Naive thymus-derived CD8-positive, alpha-beta T cell (primary cell): Measurements from ENCODE around the gene IGFBPL1. TPM values are rescaled to one million over a fixed set of nuclear protein-coding genes. Genes with fewer than 3 reads are reported as not detected.
"Not testable (repeated sequence)": the region's sequence is repeated elsewhere in the genome, so short reads cannot be mapped to it uniquely, and the experiment has no call there.

Experiments
- ATAC-seq, 2 donors: fragments of 150-1000 bp; cut with Tn5 transposase in 1 of 2; sonication (Bioruptor Pico), chemical (Tn5 transposase) in 1 of 2; 1 replicate in 1 of 2; 2 replicates in 1 of 2; pipeline ENCODE4 v1.10.0; 2021; ENCODE audit warnings: mild to moderate bottlenecking in 2 of 2, moderate library complexity in 2 of 2
- POLR2A ChIA-PET: fragments of 350-600 bp; sonication (Branson Sonifier 250); formaldehyde crosslinking; loops from one replicate; lab custom pipeline; 2021; ENCODE audit warnings: antibody characterized with exemption; lab: Charles Lee
- DNase-seq, 10 donors: peaks; one replicate each; pipeline versions ENCODE4 v3.0.0 to v3.0.0-alpha.2; 2020 to 2022
- H3K27ac Mint-ChIP-seq, 10 donors: one replicate each; pipeline ENCODE4 v1.8.0; 2020 to 2022; ENCODE audit warnings: mild to moderate bottlenecking in 10 of 10, mixed read lengths in 10 of 10, moderate library complexity in 4 of 10, inconsistent platforms in 1 of 10
- H3K27me3 Mint-ChIP-seq, 5 donors: one replicate each; pipeline ENCODE4 v1.8.0; 2021 to 2022; ENCODE audit warnings: mixed read lengths in 5 of 5
- H3K36me3 Mint-ChIP-seq, 3 donors: one replicate each; pipeline ENCODE4 v1.8.0; 2020 to 2022; ENCODE audit warnings: mixed read lengths in 3 of 3, mild to moderate bottlenecking in 2 of 3, inconsistent platforms in 1 of 3
- H3K4me1 Mint-ChIP-seq, 4 donors: one replicate each; pipeline ENCODE4 v1.8.0; 2021 to 2022; ENCODE audit warnings: mixed read lengths in 4 of 4
- H3K4me3 Mint-ChIP-seq, 10 donors: one replicate each; pipeline ENCODE4 v1.8.0; 2020 to 2022; ENCODE audit warnings: mild to moderate bottlenecking in 10 of 10, mixed read lengths in 10 of 10, moderate library complexity in 6 of 10, inconsistent platforms in 1 of 10
- H3K9me3 Mint-ChIP-seq, 9 donors: one replicate each; pipeline ENCODE4 v1.8.0; 2020 to 2022; ENCODE audit warnings: mixed read lengths in 9 of 9, mild to moderate bottlenecking in 3 of 9, inconsistent platforms in 1 of 9, moderate library complexity in 1 of 9
- polyA plus RNA-seq, 3 donors: library from polyadenylated mRNA; unstranded; fragments of 300-500 nt; fragmentation: Illumina TruSeq; gene quantifications; one replicate each; pipeline ENCODE4 v1.2.3, GENCODE V29; 2021
- total RNA-seq, 8 experiments: library from RNA in 2 of 8; stranded (reverse) in 2 of 8; gene quantifications; one replicate each; pipeline ENCODE4 v1.2.3 and lab custom pipeline; 2021 to 2026

The IGFBPL1 gene
- total and polyA plus RNA-seq, 5 experiments from 2014 or later: not detected

- ATAC-seq (no peak), DNase-seq (no peak)
- H3K27ac Mint-ChIP-seq: peak overlapping the region in 1 of 10 donors; percentile 34
- no peaks in the 10 kb centered on the region for H3K36me3 Mint-ChIP-seq
- peaks cover 7 to 35% (median 30%) of the 10 kb centered on the region in 5 donors for H3K27me3 Mint-ChIP-seq
- H3K9me3 Mint-ChIP-seq: no peaks in the 10 kb centered on the region
- no peaks in the 10 kb centered on the region for H3K4me1 Mint-ChIP-seq
- H3K4me3 Mint-ChIP-seq: no peak overlapping the region
- POLR2A ChIA-PET: no interaction called here
These were observed 15.5 kb downstream of the IGFBPL1 start for GRCh38 chr9:38408719-38409118.

GRCh38 chr9:38406476-38407186 is 17.6 kb downstream of the IGFBPL1 start:
- no peaks in the 10 kb centered on the region for H3K36me3 Mint-ChIP-seq

GRCh38 chr9:38405785-38406184 is 18.5 kb downstream of the IGFBPL1 start:
- Mint-ChIP-seq H3K27me3 (peaks cover 11 to 40% (median 22%) of the 10 kb centered on the region in 5 donors), H3K4me3 (no peak overlapping the region), H3K4me1 (peaks cover 0 to 2% (median under 1%) of the 10 kb centered on the region in 4 donors), H3K27ac (no peak overlapping the region), H3K9me3 (peaks cover 0 to 4% (median 0%) of the 10 kb centered on the region in 9 donors), H3K36me3 (no peaks in the 10 kb centered on the region)
- no peak for DNase-seq
- POLR2A ChIA-PET: no interaction called here
- no peak for ATAC-seq

More at GRCh38 chr9:38406476-38407186, 17.6 kb downstream of the IGFBPL1 start:
- DNase-seq (no peak), ATAC-seq (no peak)
- H3K4me1 Mint-ChIP-seq: peaks cover 0 to 2% (median 0%) of the 10 kb centered on the region in 4 donors
- H3K4me3 Mint-ChIP-seq: no peak overlapping the region
- H3K27me3 Mint-ChIP-seq: peaks cover 11 to 38% (median 22%) of the 10 kb centered on the region in 5 donors
- no peak overlapping the region for H3K27ac Mint-ChIP-seq
- POLR2A ChIA-PET: no interaction called here
- H3K9me3 Mint-ChIP-seq: peaks cover 0 to 2% (median 0%) of the 10 kb centered on the region in 9 donors

DNA sequence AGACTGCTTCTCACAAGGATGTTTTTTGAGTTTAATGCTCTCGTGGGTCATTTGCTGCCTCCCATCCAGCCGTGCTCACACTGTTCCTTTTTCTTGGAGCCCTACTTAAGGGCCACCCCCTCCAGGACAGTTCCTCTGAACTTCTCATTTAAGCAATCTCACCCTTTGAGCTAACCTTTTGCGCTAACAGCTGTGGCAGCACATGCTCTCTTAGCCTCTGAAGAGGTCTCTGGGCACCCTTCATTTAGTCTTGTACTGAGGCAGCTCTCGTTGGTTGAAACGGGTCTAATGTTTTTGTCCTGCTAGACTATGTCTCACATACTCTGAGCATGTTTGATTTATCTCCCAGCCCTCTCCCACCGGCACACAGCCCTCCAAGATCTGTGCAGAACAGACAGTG is 19.9 kb downstream of the IGFBPL1 start:
- Mint-ChIP-seq H3K36me3 (peaks cover 0 to 2% (median 0%) of the 10 kb centered on the region in 3 donors), H3K4me3 (no peak overlapping the region), H3K4me1 (peaks cover 0 to 4% (median under 1%) of the 10 kb centered on the region in 4 donors), H3K27ac (no peak overlapping the region), H3K27me3 (peaks cover 11 to 40% (median 22%) of the 10 kb centered on the region in 5 donors), H3K9me3 (peaks cover 0 to 8% (median 0%) of the 10 kb centered on the region in 9 donors)
- POLR2A ChIA-PET: no interaction called here
- DNase-seq: no peak
- ATAC-seq: no peak

DNA sequence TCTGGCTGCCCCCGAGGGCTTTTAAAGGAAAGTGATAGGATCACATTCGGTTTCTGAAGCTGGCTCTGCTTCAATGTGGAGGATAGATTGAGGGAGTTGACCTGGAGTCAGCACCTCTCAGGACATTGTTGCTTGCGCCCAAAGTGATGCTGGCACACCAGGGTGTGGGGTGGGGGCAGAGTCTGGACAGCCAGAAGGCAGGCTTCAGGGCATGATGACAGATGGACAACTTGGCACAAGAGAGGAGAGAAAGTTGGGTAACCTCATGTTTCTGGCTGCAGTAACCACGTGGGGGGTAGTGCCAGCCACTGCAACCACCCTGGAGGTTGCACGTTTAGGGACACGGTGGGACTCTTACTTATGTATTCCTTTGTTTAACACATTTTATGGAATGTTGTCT is 22.3 kb downstream of the IGFBPL1 start:
- peaks cover 11 to 40% (median 22%) of the 10 kb centered on the region in 5 donors for H3K27me3 Mint-ChIP-seq
- peaks cover 5 to 17% (median 12%) of the 10 kb centered on the region in 3 donors for H3K36me3 Mint-ChIP-seq
- peaks cover 0 to 16% (median 4%) of the 10 kb centered on the region in 9 donors for H3K9me3 Mint-ChIP-seq
- H3K4me3 Mint-ChIP-seq: peak overlapping the region in 1 of 10 donors; percentile 11
- H3K27ac Mint-ChIP-seq: no peak overlapping the region
- POLR2A ChIA-PET: no interaction called here
- ATAC-seq: no peak
- DNase-seq: no peak
- peaks cover 0 to 4% (median under 1%) of the 10 kb centered on the region in 4 donors for H3K4me1 Mint-ChIP-seq

DNA sequence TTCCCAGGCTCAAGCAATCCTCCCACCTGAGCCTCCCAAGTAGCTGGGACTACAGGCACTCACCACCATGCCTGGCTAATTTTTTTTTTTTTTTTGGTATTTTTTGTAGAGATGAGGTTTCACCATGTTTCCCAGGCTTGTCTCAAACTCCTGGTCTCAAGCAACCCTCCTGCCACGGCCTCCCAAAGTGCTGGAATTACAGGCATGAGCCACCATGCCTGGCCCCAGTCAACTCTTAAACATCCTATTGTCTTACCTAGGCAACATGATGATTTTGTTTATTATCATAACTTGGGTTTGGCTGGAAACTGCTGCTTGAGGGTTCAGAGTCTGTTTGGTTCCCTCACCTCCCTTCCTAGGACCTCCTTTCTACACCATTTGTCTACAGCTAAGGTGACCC is 25.1 kb downstream of the IGFBPL1 start:
- H3K27ac Mint-ChIP-seq, H3K4me1 Mint-ChIP-seq, DNase-seq, H3K4me3 Mint-ChIP-seq, POLR2A ChIA-PET, ATAC-seq: not testable (repeated sequence)
- Mint-ChIP-seq H3K27me3 (peaks cover 2 to 21% (median 9%) of the 10 kb centered on the region in 5 donors), H3K36me3 (peaks cover 16 to 35% (median 31%) of the 10 kb centered on the region in 3 donors), H3K9me3 (peaks cover 0 to 25% (median 7%) of the 10 kb centered on the region in 9 donors)

GRCh38 chr9:38396371-38396671 is 27.9 kb downstream of the IGFBPL1 start:
- peaks cover 0 to 25% (median 7%) of the 10 kb centered on the region in 9 donors for H3K9me3 Mint-ChIP-seq
- H3K27ac Mint-ChIP-seq: peak overlapping the region in 1 of 10 donors; percentile 67
- peaks cover 16 to 35% (median 31%) of the 10 kb centered on the region in 3 donors for H3K36me3 Mint-ChIP-seq
- no peak overlapping the region for H3K4me3 Mint-ChIP-seq
- DNase-seq (no peak), ATAC-seq (no peak)
- POLR2A ChIA-PET: no interaction called here
- H3K4me1 Mint-ChIP-seq: peaks cover 15 to 25% (median 19%) of the 10 kb centered on the region in 4 donors
- H3K27me3 Mint-ChIP-seq: no peaks in the 10 kb centered on the region

- peaks cover 16 to 35% (median 31%) of the 10 kb centered on the region in 3 donors for H3K36me3 Mint-ChIP-seq
- peaks cover 0 to 25% (median 7%) of the 10 kb centered on the region in 9 donors for H3K9me3 Mint-ChIP-seq
- H3K4me1 Mint-ChIP-seq: peaks cover 15 to 26% (median 19%) of the 10 kb centered on the region in 4 donors
- DNase-seq (no peak), ATAC-seq (no peak)
- POLR2A ChIA-PET: no interaction called here
- H3K4me3 Mint-ChIP-seq: no peak overlapping the region
- H3K27me3 Mint-ChIP-seq: peaks cover 0 to 3% (median 0%) of the 10 kb centered on the region in 5 donors
- no peak overlapping the region for H3K27ac Mint-ChIP-seq
These were observed 28.4 kb downstream of the IGFBPL1 start for GRCh38 chr9:38395653-38396370.

DNA sequence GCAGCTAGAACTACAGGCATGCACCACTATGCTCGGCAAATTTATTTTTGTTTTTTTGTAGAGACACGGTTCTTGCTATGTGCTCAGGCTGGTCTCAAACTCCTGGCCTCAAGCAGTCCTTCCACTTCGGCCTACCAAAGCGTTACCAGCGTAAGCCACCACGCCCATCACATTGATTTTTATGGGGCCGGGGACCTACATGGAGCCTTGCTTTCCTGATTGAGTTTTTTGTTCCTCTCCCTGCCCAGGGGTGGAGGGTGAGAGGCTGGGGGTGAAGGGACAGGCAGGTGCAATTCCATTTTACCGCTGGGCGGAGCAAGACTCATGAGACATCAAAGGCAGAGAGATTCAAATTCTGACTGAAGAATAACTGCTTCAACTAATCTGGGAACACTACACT is 29.8 kb downstream of the IGFBPL1 start:
- Mint-ChIP-seq H3K36me3 (peaks cover 16 to 34% (median 31%) of the 10 kb centered on the region in 3 donors), H3K4me1 (peaks cover 15 to 25% (median 18%) of the 10 kb centered on the region in 4 donors), H3K27me3 (peaks cover 0 to 6% (median 0%) of the 10 kb centered on the region in 5 donors), H3K27ac (peak overlapping the region in 2 of 10 donors; percentile 41 to 77), H3K4me3 (peak overlapping the region in 4 of 10 donors; percentile 12 to 54 (median 40)), H3K9me3 (peaks cover 0 to 25% (median 5%) of the 10 kb centered on the region in 9 donors)
- POLR2A ChIA-PET: no interaction called here
- no peak for ATAC-seq
- no peak for DNase-seq

- Mint-ChIP-seq H3K36me3 (peaks cover 16 to 30% (median 28%) of the 10 kb centered on the region in 3 donors), H3K27ac (peak overlapping the region; percentile 66 to 92 (median 86)), H3K27me3 (peaks cover 0 to 8% (median 0%) of the 10 kb centered on the region in 5 donors), H3K9me3 (peaks cover 0 to 25% (median 4%) of the 10 kb centered on the region in 9 donors), H3K4me3 (peak overlapping the region; percentile 84 to 97 (median 90)), H3K4me1 (peaks cover 15 to 25% (median 18%) of the 10 kb centered on the region in 4 donors)
- peak; percentile 9 to 29 for ATAC-seq
- POLR2A ChIA-PET: no interaction called here
- DNase-seq: peak in 3 of 10 donors; percentile 10 to 27 (median 11)
These were observed 31.0 kb downstream of the IGFBPL1 start for GRCh38 chr9:38393128-38393796.

- peaks cover 0 to 8% (median 0%) of the 10 kb centered on the region in 5 donors for H3K27me3 Mint-ChIP-seq
- POLR2A ChIA-PET: no interaction called here
- ATAC-seq (peak; percentile 90 to 97), DNase-seq (peak in 9 of 10 donors; percentile 4 to 54 (median 44))
- H3K4me3 Mint-ChIP-seq: peak within 1 kb of the TSS; percentile 84 to 97 (median 90)
- peak within 1 kb of the TSS; percentile 74 to 92 (median 86) for H3K27ac Mint-ChIP-seq
- peaks cover 0 to 18% (median 3%) of the 10 kb centered on the region in 9 donors for H3K9me3 Mint-ChIP-seq
- peaks cover 15 to 25% (median 18%) of the 10 kb centered on the region in 4 donors for H3K4me1 Mint-ChIP-seq
- H3K36me3 Mint-ChIP-seq: peaks cover 10 to 23% (median 22%) of the 10 kb centered on the region in 3 donors
These were observed 31.8 kb downstream of the IGFBPL1 start, which contains the start of gene ALDH1B1 for GRCh38 chr9:38392235-38393127. TSS of gene ALDH1B1 (plus strand) at chr9:38392702. CDS start at chr9:38395749, 3,047 bp downstream.
